Measurements from ENCODE around the gene CAMKMT. TPM values are rescaled to one million over a fixed set of nuclear protein-coding genes. Genes with fewer than 3 reads are reported as not detected.

Gene CAMKMT
- total RNA-seq, 2 experiments from 2014 or later: 11.2 to 12.7 TPM

DNA sequence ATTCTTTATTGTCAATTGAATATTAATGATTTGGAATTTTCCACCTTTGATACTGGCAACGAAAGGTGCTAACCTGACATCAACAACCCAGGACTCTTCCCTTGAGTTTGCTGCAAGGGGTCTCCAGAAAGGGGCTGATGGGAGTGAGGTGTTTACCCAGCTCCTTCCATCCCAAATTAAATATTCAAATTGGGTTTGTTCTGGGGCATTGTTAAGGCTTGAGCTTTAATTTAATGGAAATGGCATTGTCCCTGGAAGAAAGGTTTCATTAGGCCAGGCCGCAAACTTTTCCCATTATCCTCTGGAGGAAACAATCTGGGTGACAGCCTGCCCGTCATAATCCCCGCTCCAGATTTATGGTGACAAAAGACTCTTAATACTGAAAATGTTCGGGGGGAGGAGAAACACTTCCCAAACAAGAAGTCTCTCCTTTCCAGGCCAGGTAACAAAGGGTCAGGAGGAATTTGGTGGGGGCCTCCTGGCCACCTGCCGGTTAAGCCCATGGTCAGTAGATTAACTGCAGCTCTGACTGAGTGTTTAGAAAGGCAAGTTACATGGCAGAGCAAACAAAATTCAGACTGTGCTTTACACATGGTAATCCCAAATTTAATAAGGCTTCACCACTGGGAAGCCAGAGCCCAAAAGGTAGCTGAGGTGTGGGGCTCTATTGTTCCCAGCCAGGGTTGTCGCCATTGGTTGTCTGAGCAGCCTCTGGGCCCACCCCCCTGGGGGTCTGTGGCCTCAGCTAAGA lies 428.4 kb downstream of the CAMKMT start:
- DNase-seq: no peak
- Mint-ChIP-seq H3K27me3 (ENCODE audit: low read depth) (peaks cover 10% of the 10 kb centered on the region), H3K9me3 (ENCODE audit: insufficient read depth) (no peaks in the 10 kb centered on the region), H3K4me3 (no peak overlapping the region), H3K4me1 (ENCODE audit: low read depth) (no peaks in the 10 kb centered on the region), H3K36me3 (ENCODE audit: low read depth) (no peaks in the 10 kb centered on the region), H3K27ac (no peak overlapping the region)
- ATAC-seq: no peak
- ChIA-PET CTCF (no interaction called here), POLR2A (interaction anchor here (0.6 kb wide), 1 partner anchor 662 kb away, joined by 3 read pairs; no protein-coding TSS in a partner anchor)

DNA sequence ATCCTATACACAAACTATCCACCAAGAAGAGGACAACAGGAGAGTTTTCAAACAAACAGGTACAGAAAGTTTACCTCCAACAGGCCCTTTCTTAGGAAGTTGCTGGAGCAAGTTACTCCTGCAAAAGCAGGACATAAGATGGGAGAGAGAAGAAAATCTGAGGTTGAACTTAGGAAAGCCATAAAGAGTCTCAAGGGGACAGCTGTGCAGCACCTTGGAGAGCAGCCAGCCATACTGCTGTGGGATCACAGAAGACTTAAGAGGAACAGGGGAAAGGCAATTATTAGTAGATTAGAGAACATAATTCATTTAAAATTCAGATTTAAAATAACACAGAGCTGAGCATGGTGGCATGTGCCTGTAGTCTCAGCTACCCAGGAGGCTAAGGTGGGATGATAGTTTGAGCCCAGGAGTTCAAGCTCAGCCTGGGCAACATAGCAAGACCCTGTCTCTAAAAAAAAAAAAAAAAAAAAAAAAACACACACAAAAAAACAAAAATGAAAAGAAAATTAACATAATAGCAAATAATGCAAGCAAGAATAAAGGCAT lies 431.6 kb downstream of the CAMKMT start:
- DNase-seq (no peak), ATAC-seq (no peak)
- no peaks in the 10 kb centered on the region for H3K36me3 Mint-ChIP-seq (ENCODE audit: low read depth)
- no peaks in the 10 kb centered on the region for H3K4me1 Mint-ChIP-seq (ENCODE audit: low read depth)
- ChIA-PET POLR2A (no interaction called here), CTCF (no interaction called here)
- no peaks in the 10 kb centered on the region for H3K9me3 Mint-ChIP-seq (ENCODE audit: insufficient read depth)
- no peak overlapping the region for H3K27ac Mint-ChIP-seq
- H3K27me3 Mint-ChIP-seq (ENCODE audit: low read depth): peaks cover 16% of the 10 kb centered on the region
- H3K4me3 Mint-ChIP-seq: no peak overlapping the region

DNA sequence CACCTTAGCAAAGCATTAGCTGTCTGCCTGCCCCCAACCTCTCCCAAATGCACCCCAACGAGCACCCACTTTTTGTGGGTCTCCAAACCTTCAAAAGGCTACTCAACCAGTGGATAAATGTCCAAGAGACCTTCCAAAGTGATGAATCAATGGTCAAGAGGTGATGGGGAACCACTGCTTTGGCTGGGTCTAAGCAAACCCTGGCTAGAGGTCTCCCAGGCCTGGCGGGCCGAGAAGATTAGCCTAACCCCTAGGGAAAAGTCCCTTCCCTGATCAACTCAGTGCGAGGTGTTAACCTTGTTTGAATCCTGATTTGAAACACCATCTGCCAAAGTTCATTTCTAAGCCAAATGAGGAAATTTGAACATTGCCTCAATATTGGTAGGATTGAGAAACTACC lies 435.0 kb downstream of the CAMKMT start:
- ChIA-PET POLR2A (no interaction called here), CTCF (no interaction called here)
- ATAC-seq (no peak), DNase-seq (no peak)
- H3K4me1 Mint-ChIP-seq (ENCODE audit: low read depth): peaks cover 5% of the 10 kb centered on the region
- no peak overlapping the region for H3K27ac Mint-ChIP-seq
- H3K4me3 Mint-ChIP-seq: no peak overlapping the region
- H3K9me3 Mint-ChIP-seq (ENCODE audit: insufficient read depth): no peaks in the 10 kb centered on the region
- peaks cover 46% of the 10 kb centered on the region for H3K27me3 Mint-ChIP-seq (ENCODE audit: low read depth)
- no peaks in the 10 kb centered on the region for H3K36me3 Mint-ChIP-seq (ENCODE audit: low read depth)

DNA sequence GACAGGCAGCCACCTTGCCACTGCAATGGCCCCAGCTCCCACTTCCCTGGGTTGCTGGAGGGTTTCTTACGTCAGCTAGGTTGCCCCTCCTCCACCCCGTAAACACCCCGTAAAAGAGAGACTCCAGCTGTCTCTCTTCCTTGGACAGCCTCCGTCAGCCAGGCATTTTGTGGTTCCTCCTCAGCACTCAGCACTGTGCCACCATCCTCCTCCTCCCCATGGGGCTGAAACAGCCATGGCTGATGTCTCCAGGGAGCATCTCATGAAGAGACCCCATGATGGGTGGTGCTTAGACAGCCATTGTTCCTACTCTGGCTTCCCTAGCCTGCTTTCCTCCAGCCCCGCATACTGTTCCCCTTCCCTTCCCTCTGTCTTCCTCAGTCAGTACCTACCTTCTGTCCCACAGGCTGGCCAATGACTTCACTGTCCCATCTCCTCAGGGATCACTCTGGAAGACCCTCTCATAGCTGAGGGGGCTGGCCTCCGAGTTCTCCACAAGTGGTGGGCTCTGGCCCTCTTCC lies 436.5 kb downstream of the CAMKMT start:
- Mint-ChIP-seq H3K36me3 (ENCODE audit: low read depth) (no peaks in the 10 kb centered on the region), H3K9me3 (ENCODE audit: insufficient read depth) (no peaks in the 10 kb centered on the region), H3K4me1 (ENCODE audit: low read depth) (peaks cover 7% of the 10 kb centered on the region), H3K27me3 (ENCODE audit: low read depth) (peaks cover 48% of the 10 kb centered on the region), H3K27ac (no peak overlapping the region), H3K4me3 (no peak overlapping the region)
- CTCF ChIA-PET: no interaction called here
- ATAC-seq (no peak), DNase-seq (no peak)
- POLR2A ChIA-PET: no interaction called here

DNA sequence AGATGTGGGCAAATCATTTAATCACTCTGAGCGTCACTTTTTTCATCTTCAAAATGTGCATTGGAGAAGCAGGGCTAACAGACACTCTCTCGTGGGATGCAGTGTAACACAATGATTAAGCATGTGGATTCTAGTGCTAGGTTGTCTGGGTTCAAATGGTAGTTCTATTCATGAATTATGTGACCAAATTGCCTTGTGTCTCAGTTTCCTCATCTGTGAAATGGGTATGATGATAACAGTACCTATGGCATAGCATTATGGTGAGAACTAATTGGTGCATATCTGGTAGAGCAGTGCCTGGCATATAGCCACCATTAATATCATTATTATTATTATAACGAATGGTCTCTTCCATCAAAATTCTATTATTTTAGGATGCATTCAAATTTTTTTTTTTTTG lies 437.4 kb downstream of the CAMKMT start:
- ATAC-seq: no peak

DNA sequence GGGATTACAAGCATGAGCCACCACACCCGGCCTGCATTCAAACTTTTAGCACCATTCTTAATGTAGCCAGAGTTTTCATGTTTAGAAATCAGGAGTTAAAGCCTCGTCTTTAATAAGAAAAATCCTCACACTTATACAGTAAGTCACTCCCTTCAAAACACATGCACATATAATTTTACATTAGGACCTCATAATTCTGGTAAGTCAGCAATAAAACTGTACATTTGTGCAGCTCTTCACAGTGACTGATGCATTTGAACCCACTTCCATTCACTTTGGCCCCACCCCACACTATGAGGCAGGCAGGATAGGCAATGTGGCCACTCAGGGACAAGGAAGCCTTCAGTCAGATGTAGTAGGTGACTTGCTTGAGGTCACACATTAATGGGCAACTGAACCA lies 438.0 kb downstream of the CAMKMT start:
- H3K36me3 Mint-ChIP-seq (ENCODE audit: low read depth): no peaks in the 10 kb centered on the region
- CTCF ChIA-PET: interaction anchor here (1.1 kb wide), 1 partner anchor 155 kb away, joined by 3 read pairs; no protein-coding TSS in a partner anchor
- H3K27me3 Mint-ChIP-seq (ENCODE audit: low read depth): peaks cover 58% of the 10 kb centered on the region
- no peak for DNase-seq
- H3K4me1 Mint-ChIP-seq (ENCODE audit: low read depth): peaks cover 7% of the 10 kb centered on the region
- no peaks in the 10 kb centered on the region for H3K9me3 Mint-ChIP-seq (ENCODE audit: insufficient read depth)
- H3K4me3 Mint-ChIP-seq: no peak overlapping the region
- no peak for ATAC-seq
- POLR2A ChIA-PET: interaction anchor here (0.7 kb wide), 1 partner anchor 183 kb away, joined by 3 read pairs; no protein-coding TSS in a partner anchor
- H3K27ac Mint-ChIP-seq: no peak overlapping the region

More for the DNA sequence above, 437.4 kb downstream of the CAMKMT start:
- peaks cover 52% of the 10 kb centered on the region for H3K27me3 Mint-ChIP-seq (ENCODE audit: low read depth)
- H3K27ac Mint-ChIP-seq: no peak overlapping the region
- no peaks in the 10 kb centered on the region for H3K9me3 Mint-ChIP-seq (ENCODE audit: insufficient read depth)
- no peak overlapping the region for H3K4me3 Mint-ChIP-seq
- CTCF ChIA-PET: no interaction called here
- H3K36me3 Mint-ChIP-seq (ENCODE audit: low read depth): no peaks in the 10 kb centered on the region
- peaks cover 7% of the 10 kb centered on the region for H3K4me1 Mint-ChIP-seq (ENCODE audit: low read depth)
- DNase-seq: no peak
- POLR2A ChIA-PET: interaction anchor here (0.7 kb wide), 1 partner anchor 183 kb away, joined by 3 read pairs; no protein-coding TSS in a partner anchor

DNA sequence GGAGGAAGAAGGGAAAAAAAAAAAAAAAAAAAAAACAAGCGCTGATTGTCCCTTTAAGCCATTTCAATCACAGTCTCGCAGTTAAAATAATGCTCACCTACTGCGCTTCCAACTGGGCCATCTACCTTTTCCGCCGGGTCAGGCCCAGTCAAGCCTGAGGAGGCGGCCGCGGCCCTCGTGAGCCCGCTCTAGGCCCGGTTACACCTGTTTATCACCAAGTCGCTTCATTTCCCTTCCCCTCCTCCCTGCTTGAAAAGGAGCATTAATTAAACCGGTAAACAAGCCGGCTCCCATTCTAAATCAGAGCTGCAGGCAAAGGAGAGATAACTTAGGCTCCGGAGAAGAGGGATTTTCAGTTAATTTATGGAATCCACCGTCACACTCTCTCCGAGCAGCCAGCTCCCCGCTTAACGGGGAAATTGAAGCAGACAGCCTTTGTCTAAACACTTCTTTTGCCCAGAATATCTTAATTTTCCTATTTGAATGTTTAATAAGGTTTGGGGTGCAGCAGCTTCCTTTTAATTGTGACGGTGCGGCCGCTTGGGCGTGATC lies 439.6 kb downstream of the CAMKMT start:
- no peak for ATAC-seq
- Mint-ChIP-seq H3K36me3 (ENCODE audit: low read depth) (no peaks in the 10 kb centered on the region), H3K4me1 (ENCODE audit: low read depth) (peaks cover 7% of the 10 kb centered on the region), H3K27me3 (ENCODE audit: low read depth) (peaks cover 71% of the 10 kb centered on the region), H3K4me3 (no peak overlapping the region), H3K9me3 (ENCODE audit: insufficient read depth) (no peaks in the 10 kb centered on the region), H3K27ac (no peak overlapping the region)
- CTCF ChIA-PET: interaction anchor here (2.3 kb wide), 1 partner anchor 322 kb away, joined by 8 read pairs; no protein-coding TSS in a partner anchor
- no peak for DNase-seq
- POLR2A ChIA-PET: no interaction called here

DNA sequence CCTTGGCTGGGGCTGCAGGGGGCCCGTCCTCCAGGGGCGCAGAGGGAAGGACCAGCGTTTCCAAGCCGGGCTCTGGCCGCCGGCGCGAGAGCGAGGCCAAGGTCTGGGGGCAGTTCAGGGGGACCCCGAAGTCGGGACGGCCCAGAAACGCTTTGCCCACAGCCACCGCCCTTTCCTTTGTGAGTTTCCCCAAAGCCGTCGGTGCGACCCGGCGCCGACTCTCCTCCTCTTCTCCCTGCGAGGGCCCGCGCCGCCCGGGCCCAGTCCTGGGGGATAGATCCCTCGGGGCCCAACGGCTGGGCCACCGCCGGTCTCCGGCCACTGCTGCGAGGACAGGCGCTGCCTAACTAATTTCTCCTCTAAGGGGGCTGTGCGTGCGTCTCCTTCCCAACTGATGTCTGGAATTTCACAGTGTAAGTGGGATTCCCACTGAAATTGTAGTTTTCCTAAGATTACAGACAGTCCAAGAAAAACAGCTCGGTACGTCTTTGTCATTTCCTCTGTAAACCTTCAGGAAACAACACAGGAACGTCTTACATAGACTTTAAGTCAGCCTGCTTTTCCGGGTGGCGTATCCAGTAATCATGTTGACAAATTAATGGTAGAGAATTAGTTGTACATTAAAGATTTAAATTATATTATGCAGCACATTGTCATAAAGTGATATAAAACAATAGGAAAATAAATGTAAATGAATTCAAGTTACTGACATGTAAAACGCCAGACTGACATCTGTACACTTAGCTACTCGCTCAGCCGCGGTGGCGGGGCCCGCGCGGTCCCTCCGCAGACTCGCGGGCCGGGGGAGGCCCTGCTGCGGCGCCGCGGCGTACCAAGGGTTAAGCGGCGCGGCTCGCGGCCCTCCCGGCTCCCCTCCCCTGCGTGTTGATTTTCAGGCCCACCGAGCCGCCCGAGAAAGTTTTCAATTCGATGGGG lies 440.4 kb downstream of the CAMKMT start:
- no peaks in the 10 kb centered on the region for H3K9me3 Mint-ChIP-seq (ENCODE audit: insufficient read depth)
- ChIA-PET POLR2A (no interaction called here), CTCF (interaction anchor here (2.3 kb wide), 1 partner anchor 323 kb away, joined by 8 read pairs; no protein-coding TSS in a partner anchor)
- no peaks in the 10 kb centered on the region for H3K36me3 Mint-ChIP-seq (ENCODE audit: low read depth)
- no peak overlapping the region for H3K4me3 Mint-ChIP-seq
- H3K4me1 Mint-ChIP-seq (ENCODE audit: low read depth): peaks cover 7% of the 10 kb centered on the region
- no peak overlapping the region for H3K27ac Mint-ChIP-seq
- H3K27me3 Mint-ChIP-seq (ENCODE audit: low read depth): peaks cover 78% of the 10 kb centered on the region
- DNase-seq (no peak), ATAC-seq (no peak)

DNA sequence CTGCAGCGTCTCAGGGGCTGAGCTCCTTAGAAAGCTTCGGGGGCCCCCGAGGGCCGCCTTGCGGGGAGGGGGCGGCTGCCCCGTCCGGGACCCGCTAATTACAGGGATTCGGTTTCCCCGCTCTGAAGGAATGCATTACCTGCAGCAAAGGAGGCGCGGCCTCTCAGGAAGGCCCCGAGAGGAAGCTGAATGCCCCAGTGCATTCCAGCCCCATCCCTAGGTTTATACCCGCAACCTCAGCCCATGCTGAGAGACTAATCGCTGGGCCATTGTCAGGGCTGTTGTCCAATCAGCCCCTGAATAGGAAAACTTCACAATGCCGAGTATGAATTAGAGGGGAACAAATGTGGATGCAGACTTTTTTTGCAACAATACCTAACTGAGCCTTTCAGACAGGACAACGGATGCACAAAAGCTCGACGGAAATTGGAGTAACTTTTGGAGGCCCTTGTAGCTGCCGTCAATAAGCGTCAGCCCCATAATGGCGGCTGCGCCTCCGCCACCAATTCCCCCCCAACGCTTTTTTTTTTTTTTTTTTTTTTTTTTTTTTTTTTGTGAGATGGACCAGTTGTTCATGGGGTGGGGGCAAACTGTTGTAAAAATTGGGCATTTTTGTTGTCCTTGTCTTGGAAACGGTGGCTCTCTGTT lies 441.2 kb downstream of the CAMKMT start:
- Mint-ChIP-seq H3K4me1 (ENCODE audit: low read depth) (peaks cover 7% of the 10 kb centered on the region), H3K9me3 (ENCODE audit: insufficient read depth) (no peaks in the 10 kb centered on the region), H3K4me3 (no peak overlapping the region), H3K36me3 (ENCODE audit: low read depth) (no peaks in the 10 kb centered on the region), H3K27ac (no peak overlapping the region), H3K27me3 (ENCODE audit: low read depth) (peaks cover 85% of the 10 kb centered on the region)
- ATAC-seq (no peak), DNase-seq (no peak)
- POLR2A ChIA-PET: no interaction called here
- CTCF ChIA-PET: interaction anchor here (2.3 kb wide), 1 partner anchor 323 kb away, joined by 8 read pairs; no protein-coding TSS in a partner anchor

DNA sequence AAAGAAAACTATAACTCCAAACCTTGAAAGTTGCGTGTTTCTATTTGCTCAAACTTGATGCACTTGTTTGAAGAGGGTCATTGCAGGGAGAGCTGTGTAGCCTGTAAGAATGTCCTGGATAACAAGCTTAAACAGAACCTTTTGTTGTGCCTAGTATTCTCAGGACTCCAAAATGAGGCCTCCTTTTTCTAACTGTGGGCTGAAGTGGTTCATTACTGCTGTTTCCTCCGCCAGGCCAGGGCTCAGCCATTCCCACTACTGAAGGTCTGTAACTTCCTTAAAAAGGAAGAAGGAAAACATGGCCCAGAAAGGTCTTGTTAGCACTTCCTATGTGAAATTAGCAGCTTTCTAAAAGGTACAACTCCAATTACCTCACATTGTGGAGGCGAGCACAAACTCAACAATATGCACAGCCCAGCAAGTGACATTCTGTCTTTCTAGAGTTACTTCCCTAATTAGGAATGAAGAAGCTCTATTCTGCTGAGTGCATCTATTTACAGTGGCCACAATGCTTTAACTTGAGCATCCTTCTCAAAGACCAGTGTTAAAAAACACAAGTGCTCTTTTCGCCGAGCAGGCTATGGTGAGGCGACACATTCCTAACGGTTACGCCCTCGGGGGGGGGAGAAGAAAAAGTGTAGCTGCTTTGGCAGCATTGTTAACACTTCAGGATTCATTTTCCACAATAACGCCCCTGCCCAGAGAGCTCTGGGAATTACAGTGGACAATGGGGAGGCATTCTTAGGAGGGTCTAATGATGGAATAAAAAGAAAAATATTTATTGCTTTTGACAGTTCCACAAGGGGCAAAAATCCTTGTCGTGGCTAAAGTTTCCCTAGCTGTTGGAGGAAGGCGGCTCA lies 442.9 kb downstream of the CAMKMT start:
- Mint-ChIP-seq H3K4me3 (no peak overlapping the region), H3K27me3 (ENCODE audit: low read depth) (peaks cover 84% of the 10 kb centered on the region), H3K9me3 (ENCODE audit: insufficient read depth) (no peaks in the 10 kb centered on the region), H3K4me1 (ENCODE audit: low read depth) (peaks cover 7% of the 10 kb centered on the region), H3K36me3 (ENCODE audit: low read depth) (no peaks in the 10 kb centered on the region), H3K27ac (no peak overlapping the region)
- ChIA-PET POLR2A (interaction anchor here (0.5 kb wide), 1 partner anchor 1326 kb away, joined by 3 read pairs; no protein-coding TSS in a partner anchor), CTCF (interaction anchor here (1.5 to 2.0 kb wide), 2 partner anchors 152 to 325 kb away, joined by 6 to 7 read pairs; no protein-coding TSS in a partner anchor)
- DNase-seq (no peak), ATAC-seq (no peak)

All from activated CD8-positive, alpha-beta T cell treated with anti-CD3 and anti-CD28 coated beads, Interleukin-2, amount 10 ng/mL, durations not matched to agents 7 days and 5 days (primary cell).